GM19324 (cell line): ENCODE measurements around the gene IGFLR1.

Experiments used
- ATAC-seq: cut with Tn5 transposase; IDR thresholded peaks from one replicate; pipeline ENCODE4 v1.9.1; 2021; ENCODE audit warnings: mild to moderate bottlenecking, moderate library complexity; ENCODE audit not compliant: unreplicated experiment, low FRiP score

IGFLR1 gene, protein sequence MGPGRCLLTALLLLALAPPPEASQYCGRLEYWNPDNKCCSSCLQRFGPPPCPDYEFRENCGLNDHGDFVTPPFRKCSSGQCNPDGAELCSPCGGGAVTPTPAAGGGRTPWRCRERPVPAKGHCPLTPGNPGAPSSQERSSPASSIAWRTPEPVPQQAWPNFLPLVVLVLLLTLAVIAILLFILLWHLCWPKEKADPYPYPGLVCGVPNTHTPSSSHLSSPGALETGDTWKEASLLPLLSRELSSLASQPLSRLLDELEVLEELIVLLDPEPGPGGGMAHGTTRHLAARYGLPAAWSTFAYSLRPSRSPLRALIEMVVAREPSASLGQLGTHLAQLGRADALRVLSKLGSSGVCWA

DNA sequence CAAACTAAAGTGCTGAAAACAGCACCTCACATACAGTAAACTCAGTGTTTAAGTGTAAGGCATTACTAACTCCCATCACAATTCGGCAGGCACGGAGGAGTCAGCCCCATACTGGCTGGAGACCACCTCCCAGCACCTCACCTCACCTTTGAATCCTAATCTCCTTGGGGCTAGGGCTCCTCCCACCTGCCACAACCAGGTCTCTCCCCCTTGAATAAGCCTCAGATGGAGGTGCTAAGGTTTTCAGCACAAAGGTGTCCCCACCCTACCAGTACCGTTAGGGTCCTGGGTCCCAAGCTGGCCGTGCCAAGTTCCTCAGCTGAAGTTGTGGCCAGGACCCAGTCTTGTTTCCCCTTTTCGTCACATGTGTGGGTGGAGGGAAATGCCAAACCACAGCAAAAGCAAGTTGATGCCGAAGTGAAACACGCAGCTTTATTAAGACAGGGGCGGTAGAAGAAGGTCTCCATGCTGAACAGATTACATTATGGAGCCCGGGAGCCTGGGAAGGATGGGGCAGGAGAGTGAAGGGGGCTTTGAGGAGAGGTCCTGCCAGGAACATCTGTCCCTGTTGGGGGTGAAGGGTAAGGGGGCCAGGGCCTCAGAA is at the start of gene IGFLR1:
IGFLR1 (minus strand) TSS at position 332 of the 604 bp plus-strand sequence. CDS start 1,272 bp downstream, outside the sequence.
- ATAC-seq = no peak

DNA sequence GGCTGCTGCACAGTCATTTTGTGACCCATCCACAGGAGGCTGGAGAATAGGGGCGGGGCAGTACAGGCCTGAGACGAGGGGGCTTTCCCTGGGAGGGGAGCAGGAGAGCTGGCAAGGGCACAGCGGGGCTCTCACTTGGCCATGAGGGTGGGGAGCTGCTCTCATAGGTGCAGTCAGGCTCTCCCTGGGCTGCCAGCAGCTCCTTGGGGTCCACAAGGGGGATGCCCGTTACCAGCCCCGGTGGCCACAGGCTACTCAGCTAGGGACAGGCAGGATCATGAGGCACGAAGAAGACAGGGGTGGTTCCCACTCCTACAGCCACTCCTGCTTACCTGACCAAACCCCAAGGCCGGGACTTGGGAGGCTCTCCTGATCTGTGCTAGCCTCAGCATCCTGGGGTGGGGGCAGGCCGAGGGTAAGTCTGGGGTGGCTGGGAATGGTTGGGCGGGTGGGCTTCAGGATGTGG is 49.6 kb upstream of the IGFLR1 start:
- ATAC-seq = no peak

DNA sequence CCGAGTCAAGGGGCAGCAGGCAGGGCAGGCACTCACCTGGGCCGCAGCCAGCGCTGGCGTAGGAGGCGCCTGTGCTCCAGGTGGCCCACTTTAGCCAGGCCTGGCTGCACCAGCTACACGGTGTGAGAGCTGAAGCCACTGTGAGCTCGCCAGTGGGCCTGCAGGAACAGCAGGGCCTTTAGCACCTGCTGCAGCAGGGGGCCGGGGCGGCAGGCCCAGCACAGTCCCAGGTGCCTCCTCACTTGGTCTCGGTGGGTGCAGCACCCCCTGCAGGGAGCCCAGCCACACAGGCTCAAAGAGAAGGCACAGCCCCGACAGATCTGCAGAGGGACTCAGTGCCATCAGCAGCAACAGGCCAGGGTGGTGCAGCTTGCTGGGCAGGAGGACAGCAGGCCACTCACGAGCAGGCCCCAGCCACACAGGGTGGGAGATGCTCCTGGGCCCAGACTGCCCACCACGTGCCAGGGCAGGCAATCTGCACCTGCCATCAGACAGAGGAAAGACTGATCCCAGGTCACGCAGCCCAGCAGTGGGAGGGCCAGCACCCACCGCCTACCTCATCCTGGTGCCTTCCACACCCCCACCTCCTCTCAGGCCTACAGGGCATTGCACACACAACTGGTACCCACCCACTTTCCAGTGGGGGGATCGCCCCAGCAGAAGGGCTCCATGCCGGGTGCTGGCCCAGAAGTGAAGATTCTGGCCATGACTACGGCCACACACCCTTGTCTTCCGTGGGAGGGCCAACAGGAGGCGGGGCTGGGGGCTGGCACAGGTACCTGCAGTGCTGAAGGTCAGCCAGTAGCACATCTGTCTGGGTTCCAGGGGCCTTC is 48.9 kb upstream of the IGFLR1 start:
- no peak for ATAC-seq

DNA sequence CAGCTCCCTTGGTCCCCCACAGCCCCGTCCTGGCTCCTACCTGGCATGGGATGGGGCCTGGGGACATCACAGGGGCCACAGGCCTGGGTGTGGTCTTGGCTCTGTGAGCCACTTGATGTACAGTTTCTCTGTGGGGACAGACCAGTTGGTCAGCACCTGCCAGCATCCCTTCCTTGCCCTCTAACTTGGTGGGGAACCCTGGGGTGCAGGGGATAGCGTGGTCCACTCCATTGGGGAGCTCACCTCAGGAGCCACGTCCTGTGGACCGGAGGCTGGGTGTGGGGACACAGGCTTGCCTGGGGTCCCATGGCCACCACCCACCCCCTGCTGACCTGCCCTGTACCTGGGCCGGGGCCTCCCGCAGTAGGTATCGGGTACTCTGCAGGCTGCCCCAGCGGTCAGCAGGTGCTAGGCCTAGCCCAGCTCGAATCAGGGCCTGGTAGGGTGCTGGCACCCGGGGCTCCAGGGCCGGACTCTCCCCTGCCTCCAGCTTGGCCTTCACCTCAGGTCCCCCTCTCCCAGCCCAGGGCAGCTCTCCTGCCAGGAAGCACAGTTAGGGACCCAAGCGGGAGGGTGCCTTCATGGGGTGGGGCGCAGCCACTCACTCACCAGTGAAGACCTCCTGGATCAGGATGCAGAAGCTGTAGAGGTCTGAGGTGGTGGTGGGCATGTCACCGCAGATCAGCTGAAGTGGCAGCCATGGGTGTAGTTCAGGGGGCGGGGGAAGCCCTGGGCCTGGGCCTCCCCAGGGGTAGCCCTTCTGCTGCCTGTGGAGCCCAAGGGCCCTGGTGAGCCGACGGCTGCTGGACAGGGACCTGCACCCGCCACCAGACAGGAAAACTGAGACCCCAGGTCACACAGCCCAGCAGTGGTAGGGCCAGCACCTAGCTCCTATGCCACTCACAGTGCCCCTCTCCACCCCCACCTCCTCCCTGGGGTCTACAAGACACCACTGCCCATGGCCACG is 48.0 kb upstream of the IGFLR1 start:
- ATAC-seq = no peak

DNA sequence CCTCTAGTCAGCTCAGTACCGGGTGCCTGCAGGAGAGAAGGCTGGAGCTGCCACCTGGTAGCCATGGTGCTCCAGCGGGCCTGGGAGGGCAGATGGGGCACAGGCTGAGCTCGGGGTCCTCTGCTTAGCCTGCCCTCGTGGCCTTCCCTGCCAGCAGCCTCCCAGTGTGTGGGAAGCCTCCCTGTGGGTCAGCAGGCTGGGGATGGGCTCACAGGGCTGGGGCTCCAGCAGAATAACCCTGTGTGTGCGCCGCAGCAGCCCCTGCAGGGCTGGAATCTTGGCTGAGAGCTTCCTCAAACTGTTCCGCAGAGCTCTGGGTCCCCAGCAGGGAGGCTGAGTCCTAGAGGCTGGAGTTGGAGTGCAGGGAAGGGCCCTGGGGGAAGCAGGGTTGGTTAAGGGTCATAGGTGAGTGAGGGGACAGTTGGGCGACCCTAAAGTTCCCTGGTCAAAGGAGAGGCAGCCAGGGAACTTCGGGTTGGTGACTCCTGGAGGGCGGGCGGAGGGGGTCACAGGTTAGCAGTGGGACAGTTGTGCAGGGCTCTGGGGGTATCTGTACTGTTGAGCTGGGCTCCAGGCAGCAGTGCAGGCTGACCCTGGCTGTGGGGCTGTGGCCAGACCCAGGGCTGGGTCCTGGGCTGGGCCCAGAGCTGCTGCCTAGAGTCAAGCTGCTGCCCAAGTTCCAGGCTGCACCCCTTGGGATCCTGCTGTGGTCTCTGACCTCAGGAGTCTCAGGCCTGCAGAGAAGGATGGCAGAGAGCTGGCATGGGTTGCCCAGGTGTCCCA is 47.1 kb upstream of the IGFLR1 start:
- no peak for ATAC-seq

DNA sequence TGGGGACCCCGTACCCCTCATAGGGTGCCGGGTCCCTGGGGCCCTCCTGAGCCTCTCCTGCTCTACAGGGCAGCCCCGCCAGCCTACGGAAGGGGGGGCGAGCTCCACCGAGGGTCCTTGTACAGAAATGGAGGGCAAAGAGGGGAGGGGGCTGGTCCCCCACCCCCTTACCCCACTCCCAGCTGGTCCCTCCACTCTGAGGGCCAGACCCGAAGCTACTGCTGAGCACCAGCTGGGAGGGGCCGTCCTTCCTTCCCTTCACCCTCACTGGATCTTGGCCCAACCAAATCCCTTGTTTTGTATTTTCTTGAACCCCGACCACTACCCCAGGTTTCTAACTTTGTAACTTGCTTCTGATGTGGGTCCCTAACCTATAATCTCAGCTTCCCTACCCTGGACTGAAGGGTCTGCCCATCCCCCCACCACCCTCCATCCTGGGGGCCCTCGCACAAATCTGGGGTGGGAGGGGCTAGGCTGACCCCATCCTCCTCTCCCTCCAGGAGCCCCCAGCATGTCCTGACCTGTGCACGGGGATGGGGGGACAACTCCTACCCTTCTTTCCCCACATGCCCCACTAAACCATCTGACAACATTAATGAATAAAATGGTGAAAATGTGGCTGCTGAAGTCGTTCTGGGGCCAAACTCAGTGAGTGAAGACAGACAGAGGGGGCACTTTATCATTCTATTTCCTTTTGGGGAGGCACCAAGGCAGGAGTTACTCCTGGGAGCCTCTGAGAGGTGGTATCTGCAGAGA is 46.1 kb upstream of the IGFLR1 start:
- ATAC-seq = no peak

DNA sequence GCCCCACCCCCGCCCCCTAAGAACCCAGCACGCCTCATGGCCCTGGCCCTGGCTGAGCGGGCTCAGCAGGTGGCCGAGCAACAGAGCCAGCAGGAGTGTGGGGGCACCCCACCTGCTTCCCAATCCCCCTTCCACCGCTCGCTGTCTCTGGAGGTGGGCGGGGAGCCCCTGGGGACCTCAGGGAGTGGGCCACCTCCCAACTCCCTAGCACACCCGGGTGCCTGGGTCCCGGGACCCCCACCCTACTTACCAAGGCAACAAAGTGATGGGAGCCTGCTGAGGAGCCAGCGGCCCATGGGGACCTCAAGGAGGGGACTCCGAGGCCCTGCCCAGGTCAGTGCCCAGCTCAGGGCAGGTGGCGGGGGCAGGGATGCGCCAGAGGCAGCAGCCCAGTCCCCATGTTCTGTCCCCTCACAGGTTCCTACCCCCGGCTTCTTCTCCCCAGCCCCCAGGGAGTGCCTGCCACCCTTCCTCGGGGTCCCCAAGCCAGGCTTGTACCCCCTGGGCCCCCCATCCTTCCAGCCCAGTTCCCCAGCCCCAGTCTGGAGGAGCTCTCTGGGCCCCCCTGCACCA is 45.1 kb upstream of the IGFLR1 start:
- no peak for ATAC-seq

DNA sequence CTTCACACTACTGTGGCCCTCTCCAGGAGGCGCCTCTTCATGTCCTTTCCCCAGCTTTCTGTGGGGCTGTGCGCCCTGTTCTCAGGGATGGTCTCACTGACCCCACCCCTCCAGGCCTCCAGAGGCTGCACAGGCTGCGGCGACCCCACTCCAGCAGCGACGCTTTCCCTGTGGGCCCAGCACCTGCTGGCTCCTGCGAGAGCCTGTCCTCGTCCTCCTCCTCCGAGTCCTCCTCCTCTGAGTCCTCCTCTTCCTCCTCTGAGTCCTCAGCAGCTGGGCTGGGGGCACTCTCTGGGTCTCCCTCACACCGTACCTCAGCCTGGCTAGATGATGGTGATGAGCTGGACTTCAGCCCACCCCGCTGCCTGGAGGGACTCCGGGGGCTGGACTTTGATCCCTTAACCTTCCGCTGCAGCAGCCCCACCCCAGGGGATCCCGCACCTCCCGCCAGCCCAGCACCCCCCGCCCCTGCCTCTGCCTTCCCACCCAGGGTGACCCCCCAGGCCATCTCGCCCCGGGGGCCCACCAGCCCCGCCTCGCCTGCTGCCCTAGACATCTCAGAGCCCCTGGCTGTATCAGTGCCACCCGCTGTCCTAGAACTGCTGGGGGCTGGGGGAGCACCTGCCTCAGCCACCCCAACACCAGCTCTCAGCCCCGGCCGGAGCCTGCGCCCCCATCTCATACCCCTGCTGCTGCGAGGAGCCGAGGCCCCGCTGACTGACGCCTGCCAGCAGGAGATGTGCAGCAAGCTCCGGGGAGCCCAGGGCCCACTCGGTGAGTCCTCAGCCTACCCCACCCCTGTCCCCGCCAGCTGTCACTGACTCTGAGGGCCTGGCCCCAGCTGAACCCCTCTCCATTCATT is 44.3 kb upstream of the IGFLR1 start:
- no peak for ATAC-seq

DNA sequence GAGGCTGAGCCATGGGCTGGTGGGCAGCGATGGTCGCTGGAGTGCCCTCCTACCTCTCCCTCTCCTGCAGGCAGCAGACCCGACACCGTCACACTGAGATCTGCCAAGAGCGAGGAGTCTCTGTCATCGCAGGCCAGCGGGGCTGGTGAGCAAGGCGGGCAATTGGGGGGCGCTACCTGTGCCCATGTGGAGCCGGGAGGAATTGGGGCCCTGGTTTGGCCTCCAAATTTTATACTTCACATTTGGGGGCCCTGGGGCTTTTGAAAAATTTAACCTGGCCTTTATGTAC is 43.0 kb upstream of the IGFLR1 start:
- ATAC-seq = no peak

DNA sequence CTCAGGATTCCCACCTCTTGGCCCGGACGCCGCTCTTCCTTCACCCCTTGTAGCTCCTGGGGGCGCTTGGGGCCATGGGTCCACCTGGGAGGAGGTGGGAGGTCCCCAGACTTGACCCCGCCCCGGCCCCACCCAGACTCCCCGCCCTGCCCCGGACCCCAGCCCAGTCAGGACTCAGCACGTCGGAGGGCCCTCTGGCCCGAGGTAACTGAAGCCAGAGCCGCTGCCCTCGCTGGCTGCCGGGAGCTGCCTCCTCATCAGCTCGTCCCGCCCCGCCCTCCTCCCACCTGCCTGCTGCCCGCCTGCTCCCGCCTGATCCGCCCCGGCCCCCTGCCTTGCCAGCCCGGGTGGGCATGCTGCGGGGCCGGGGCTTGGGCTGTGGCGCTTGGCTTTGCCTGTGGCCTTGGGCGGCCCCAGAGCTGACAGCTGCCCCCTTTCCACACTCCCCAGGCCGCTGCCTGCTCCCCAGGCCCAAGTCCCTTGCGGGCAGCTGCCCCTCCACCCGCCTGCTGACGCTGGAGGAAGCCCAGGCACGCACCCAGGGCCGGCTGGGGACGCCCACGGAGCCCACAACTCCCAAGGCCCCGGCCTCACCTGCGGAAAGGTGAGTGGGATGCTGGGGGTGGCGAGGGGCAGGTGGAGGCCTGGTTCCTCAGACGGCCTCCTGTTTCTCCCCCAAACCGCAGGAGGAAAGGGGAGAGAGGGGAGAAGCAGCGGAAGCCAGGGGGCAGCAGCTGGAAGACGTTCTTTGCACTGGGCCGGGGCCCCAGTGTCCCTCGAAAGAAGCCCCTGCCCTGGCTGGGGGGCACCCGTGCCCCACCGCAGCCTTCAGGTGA is 42.5 kb upstream of the IGFLR1 start:
- ATAC-seq = no peak

DNA sequence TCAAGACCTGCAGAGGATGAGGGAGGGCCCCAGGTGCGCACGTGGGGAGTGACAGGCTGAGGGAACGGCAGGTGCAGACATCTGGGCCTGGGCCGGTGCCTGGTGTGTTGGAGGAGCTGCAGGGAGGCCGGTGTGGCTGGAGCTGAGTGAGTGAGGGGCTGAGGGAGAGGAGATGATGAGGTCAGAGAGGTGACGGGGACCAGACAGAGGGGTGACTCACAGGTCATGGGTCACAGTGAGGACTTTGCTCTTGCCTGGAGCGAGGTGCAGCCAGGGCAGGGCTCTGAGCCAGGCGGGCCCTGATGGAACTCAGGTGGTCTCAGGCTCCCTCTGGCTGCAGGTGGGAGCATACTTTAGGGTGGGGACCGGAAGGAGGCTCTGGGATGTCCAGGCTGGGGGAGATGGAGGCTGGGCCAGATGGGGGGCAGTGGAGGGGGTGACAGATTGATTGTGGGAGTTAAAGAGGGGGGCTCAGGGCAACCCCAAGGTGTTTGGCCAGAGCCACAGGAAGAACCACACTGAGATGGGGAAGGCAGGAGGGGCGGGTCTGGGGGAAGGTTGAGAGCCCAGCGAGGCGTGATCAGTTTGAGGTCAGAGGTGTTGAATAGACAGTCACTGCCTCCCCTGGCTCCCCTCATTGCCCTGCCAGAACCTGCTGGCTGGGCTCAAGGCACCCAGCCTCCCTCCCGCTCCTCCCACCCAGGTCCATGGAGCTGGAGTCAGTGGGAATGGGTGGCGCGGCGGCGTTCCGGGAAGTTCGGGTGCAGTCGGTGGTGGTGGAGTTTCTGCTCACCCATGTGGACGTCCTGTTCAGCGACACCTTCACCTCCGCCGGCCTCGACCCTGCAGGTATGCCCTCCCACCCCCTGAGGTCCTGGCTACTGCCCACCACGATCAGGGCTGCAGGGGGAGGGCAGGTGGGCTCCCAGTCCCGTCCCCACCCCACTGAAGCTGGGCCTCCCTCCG is 41.5 kb upstream of the IGFLR1 start:
- no peak for ATAC-seq

DNA sequence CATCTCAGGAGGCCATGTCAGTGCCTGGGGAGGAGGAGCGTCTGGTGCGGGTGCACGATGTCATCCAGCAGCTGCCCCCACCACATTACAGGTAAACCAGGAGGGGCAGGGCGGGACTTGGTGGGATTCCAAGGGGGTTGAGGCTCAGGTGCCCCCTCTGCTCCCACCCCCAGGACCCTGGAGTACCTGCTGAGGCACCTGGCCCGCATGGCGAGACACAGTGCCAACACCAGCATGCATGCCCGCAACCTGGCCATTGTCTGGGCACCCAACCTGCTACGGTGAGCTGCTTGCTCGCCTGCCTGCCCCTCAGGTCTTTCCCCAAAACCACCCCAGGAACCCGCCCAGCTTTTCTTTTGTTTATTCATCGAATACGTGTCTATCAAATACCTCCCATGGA is 40.3 kb upstream of the IGFLR1 start:
- no peak for ATAC-seq

DNA sequence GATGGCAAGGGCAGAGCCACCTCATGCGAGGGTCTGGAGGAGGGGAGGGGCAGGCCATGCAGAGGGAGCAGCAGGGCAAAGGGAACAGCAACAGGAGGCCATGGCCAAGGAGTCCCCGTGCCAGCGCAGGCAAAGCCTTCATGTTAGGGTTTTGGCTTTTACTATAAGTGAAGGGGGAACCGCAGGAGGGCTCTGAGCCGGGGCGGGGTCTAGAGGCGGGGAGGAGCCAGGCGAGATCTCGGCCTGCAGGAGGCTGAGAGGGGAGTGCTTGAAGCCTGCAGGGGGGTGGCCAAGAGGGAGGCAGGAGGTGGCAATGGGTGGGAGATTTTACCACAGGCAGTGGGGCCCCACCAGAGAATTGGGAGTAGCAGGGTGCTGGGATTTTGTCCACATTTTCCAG is 39.4 kb upstream of the IGFLR1 start:
- ATAC-seq = no peak

DNA sequence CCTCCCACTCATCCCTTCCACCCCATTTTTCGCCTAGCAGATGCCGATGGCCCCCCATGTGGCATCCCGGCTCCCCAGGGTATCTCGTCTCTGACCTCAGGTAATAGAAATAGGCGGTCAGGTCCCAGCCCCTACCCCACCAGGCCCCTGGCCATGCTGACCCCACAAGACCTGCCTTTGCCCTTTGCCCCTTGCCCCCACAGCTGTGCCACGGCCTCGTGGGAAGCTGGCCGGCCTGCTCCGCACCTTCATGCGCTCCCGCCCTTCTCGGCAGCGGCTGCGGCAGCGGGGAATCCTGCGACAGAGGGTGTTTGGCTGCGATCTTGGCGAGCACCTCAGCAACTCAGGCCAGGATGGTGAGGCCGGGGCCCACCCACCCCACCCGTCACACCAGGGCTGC is 38.5 kb upstream of the IGFLR1 start:
- no peak for ATAC-seq

DNA sequence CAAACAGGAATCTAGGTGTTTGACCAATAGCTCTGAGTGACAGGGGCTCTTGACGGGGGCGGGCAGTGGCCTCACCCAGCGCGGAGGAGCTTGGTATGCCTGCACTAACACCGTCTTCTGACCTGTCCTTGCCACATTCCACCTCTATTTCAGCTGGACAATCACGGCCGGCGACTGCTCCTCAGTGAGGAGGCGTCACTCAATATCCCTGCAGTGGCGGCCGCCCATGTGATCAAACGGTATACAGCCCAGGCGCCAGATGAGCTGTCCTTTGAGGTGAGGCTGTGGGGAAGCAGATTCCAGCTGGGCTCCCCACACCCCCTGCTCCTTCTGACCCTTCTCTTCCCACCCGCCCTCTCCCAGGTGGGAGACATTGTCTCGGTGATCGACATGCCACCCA is 37.8 kb upstream of the IGFLR1 start:
- no peak for ATAC-seq

DNA sequence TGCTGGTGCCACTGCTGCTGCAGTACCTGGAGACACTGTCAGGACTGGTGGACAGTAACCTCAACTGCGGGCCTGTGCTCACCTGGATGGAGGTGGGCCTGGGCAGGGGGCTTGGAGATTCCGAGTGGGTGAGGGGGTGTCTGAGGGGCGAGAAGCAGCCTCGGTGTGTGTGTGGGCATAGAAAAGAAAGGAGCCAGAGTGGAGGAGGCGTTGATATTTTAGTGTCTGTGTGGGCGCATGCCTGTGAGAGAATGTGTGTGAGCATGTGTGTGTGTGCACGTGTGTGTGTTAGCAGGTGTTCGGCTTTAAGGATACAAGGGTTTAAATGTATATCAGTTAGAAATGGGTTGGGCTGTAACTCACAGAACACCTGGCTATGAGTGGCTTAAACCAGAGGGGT is 36.8 kb upstream of the IGFLR1 start:
- ATAC-seq = no peak
